Right lobe of liver (tissue), 6 donors: Measurements from ENCODE around the gene KCNAB1. TPM values are rescaled to one million over a fixed set of nuclear protein-coding genes. Genes with fewer than 3 reads are reported as not detected.
A peak's percentile ranks its signal among the peaks of the same experiment; 100 is the strongest.

Experiments used
- ATAC-seq, 4 donors: fragments of 200-7000 bp; cut with Tn5 transposase; one replicate each; pipeline ENCODE4 v1.9.1; 2020; ENCODE audit warnings: mild to moderate bottlenecking in 4 of 4, moderate library complexity in 4 of 4
- DNase-seq, 3 donors: peaks; one replicate each; pipeline ENCODE4 v3.0.0-alpha.2; 2020
- H3K27ac ChIP-seq, 3 donors: fragments of 200-600 bp; one replicate each; pipeline ENCODE4 v1.8.0; 2022
- H3K27me3 ChIP-seq, 2 donors: fragments of 200-600 bp; one replicate each; pipeline ENCODE4 v1.8.0; 2022
- H3K36me3 ChIP-seq, 4 donors: fragments of 200-600 bp; sonication (generic) in 1 of 4; one replicate each; pipeline versions ENCODE4 v1.5.1 to v1.8.0; 2017 to 2022; ENCODE audit warnings: control low read depth in 1 of 4
- H3K4me1 ChIP-seq, 4 donors: fragments of 200-600 bp; sonication (generic) in 1 of 4; one replicate each; pipeline versions ENCODE4 v1.5.1 to v1.8.0; 2017 to 2022; ENCODE audit warnings: control low read depth in 1 of 4
- H3K4me3 ChIP-seq, 3 donors: fragments of 200-600 bp; one replicate each; pipeline ENCODE4 v1.8.0; 2022
- H3K9me3 ChIP-seq, 4 donors: fragments of 200-600 bp; sonication (generic) in 1 of 4; one replicate each; pipeline versions ENCODE4 v1.5.1 to v1.8.0; 2017 to 2022; ENCODE audit warnings: control low read depth in 1 of 4
- POLR2A ChIP-seq: fragments of 450-650 bp; IDR thresholded peaks from one replicate; pipeline ENCODE4 v1.6.1; 2017; ENCODE audit warnings: antibody characterized with exemption, mild to moderate bottlenecking
- WGBS: methylation state at CpG from one replicate; pipeline ENCODE4 v1.1.6; 2018; ENCODE audit warnings: low coverage, low lambda C conversion rate; ENCODE audit not compliant: insufficient coverage; ENCODE audit errors: missing lambda C conversion rate; 5-methylcytosine and 5-hydroxymethylcytosine counted together
- intact Hi-C, 2 donors: fragments of 100-400 bp; cut with DNase I; formaldehyde crosslinking; loops; one replicate each; pipeline versions ENCODE4 v1.11.2 to v1.14.1; 2022
- total RNA-seq, 6 experiments: library from RNA; depleted of rRNA in 2 of 6; stranded (reverse); fragments of >200 nt in 2 of 6; fragmentation: NEBNext Ultra II Directional in 3 of 6; extraction: Animal tissue kit (Norgen Biotek cat#: 25700) in 3 of 6; gene quantifications; one replicate each; pipeline versions ENCODE4 v1.1.0 to v1.2.4, GENCODE V29; 2016 to 2023
- TF ChIP-seq, protein P1 (sequence below), 4 donors: fragments of 200-600 bp in 3 of 4; fragments of 450-650 bp in 1 of 4; IDR thresholded peaks; one replicate each; pipeline versions ENCODE4 v1.5.1 to v1.8.0; 2016 to 2022; ENCODE audit warnings: antibody characterized with exemption in 4 of 4, mild to moderate bottlenecking in 2 of 4
- donor health status: DM: no; HTN: yes; CAD: no.
- donor health status: DM: no; HTN: no; CAD: no.
- donor health status: DM: no; HTN: no; CAD: no.
- donor health status: DM: no; HTN: yes; CAD: no.
- donor health status: DM: no; HTN: yes; CAD: no.

The KCNAB1 gene
- total RNA-seq, 6 experiments from 2014 or later, result 0.15 to 1.8 (median 0.64) TPM; not detected in 2

DNA sequence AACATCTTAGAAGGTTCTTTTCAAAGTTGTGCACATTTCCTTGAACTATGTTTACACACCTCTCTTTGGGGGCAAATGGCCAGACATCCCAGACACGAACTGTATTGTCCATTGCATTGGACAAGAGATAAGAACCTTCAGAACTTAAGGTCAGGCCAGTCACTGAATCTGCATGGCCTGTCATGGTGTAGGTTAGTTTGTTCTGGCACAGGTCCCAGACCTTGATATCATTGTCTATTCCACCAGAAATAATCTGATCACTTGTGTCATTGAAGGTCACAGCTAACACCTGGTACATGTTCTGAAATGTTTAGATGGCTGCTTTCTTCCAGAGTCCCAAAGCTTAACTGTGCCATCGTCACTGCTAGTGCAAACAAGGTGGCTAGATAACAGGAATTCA is 55.7 kb downstream of the KCNAB1 start:
- DNase-seq (no peak), ATAC-seq (peak; percentile 35 to 83 (median 54))
- Histone ChIP-seq H3K4me3 (no peak overlapping the region), H3K9me3 (no peaks in the 10 kb centered on the region), H3K36me3 (no peaks in the 10 kb centered on the region), H3K4me1 (no peaks in the 10 kb centered on the region), H3K27me3 (no peaks in the 10 kb centered on the region), H3K27ac (no peak overlapping the region)
- no peak for TF ChIP-seq POLR2A
- TF ChIP-seq, protein P1, sequence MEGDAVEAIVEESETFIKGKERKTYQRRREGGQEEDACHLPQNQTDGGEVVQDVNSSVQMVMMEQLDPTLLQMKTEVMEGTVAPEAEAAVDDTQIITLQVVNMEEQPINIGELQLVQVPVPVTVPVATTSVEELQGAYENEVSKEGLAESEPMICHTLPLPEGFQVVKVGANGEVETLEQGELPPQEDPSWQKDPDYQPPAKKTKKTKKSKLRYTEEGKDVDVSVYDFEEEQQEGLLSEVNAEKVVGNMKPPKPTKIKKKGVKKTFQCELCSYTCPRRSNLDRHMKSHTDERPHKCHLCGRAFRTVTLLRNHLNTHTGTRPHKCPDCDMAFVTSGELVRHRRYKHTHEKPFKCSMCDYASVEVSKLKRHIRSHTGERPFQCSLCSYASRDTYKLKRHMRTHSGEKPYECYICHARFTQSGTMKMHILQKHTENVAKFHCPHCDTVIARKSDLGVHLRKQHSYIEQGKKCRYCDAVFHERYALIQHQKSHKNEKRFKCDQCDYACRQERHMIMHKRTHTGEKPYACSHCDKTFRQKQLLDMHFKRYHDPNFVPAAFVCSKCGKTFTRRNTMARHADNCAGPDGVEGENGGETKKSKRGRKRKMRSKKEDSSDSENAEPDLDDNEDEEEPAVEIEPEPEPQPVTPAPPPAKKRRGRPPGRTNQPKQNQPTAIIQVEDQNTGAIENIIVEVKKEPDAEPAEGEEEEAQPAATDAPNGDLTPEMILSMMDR (IDR thresholded peaks at IDR 0.05), result no peak
- intact Hi-C loops, result no loop called here
- 28% methylated on average over 2 of the region's 2 CpGs for WGBS

DNA sequence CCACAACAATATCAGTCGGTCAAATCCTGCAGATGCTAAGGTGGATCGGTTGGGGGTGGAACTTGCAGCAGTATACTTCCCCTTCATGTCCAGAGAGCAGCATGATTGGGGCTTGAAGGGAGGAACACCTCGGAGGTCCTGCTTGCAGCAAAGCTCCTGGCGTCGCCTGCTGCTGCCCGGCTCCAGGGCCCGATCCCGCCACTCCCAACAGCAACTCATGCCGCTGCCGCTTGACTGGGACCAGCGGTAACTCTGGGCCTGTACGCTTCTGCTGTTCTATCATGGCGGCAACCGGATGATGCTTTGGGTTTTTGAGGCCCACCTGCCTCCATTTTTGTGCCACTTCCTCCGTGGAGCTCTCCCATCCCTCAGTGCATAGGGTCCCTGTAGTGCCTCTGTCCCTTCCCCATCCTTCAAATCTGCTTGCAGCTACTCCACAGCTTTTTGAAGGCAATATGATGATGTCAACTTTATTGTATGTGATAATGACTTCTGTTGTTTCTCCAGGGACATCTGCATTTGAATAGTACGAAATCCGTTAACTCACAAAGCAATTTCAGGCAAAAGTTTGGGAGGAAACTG is 56.3 kb downstream of the KCNAB1 start:
- intact Hi-C loops, result no loop called here
- DNase-seq, result no peak
- Histone ChIP-seq H3K27ac (no peak overlapping the region), H3K4me1 (no peaks in the 10 kb centered on the region), H3K36me3 (no peaks in the 10 kb centered on the region), H3K4me3 (no peak overlapping the region), H3K9me3 (no peaks in the 10 kb centered on the region), H3K27me3 (no peaks in the 10 kb centered on the region)
- TF ChIP-seq, protein P1 (IDR thresholded peaks at IDR 0.05), result no peak
- TF ChIP-seq POLR2A, result no peak
- no peak for ATAC-seq
- WGBS, result 86% methylated on average over 4 of the region's 17 CpGs

DNA sequence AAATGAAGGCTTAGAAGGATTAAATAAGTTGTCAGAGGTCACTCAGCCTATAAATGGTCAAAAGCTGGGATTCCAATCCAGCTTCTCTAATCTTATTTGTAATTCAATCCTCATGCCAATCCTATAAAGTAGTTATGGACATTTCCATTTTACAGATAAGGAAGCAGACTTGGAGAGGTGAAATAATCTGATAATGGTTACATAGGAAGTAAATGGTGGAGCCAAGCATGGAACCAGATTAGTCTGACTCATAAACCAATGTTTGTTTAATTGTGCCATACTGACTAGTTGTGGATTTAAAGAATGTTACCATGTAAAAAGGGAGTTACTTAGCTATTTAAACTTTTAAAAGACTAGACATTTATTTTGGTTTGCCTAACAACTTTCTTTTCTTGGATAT is 59.7 kb downstream of the KCNAB1 start:
- no peak for TF ChIP-seq POLR2A
- TF ChIP-seq, protein P1 (IDR thresholded peaks at IDR 0.05), result no peak
- no peaks in the 10 kb centered on the region for H3K27me3 ChIP-seq
- H3K4me1 ChIP-seq, result no peaks in the 10 kb centered on the region
- DNase-seq (no peak), ATAC-seq (no peak)
- no peaks in the 10 kb centered on the region for H3K9me3 ChIP-seq
- H3K4me3 ChIP-seq, result no peak overlapping the region
- intact Hi-C loops, result no loop called here
- no peaks in the 10 kb centered on the region for H3K36me3 ChIP-seq
- H3K27ac ChIP-seq, result no peak overlapping the region

DNA sequence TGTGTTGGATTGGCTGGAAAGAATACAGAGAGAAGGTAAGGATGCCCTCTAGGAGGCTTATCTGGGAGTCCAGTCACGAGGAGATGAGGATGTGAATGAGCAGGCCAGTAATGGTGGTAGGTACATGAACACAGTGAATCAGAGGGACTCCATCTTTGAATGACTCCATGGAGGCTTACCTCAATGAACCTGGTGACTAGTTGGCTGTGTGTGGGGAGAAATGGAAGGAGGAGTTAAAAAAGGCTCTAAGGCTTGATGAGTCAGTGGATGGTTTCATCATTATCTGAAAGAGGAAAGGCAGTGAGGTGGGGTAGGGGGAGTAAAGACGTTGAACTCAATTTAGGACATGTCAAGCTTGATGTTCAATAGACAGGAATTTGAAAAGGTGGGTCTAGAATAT is 61.1 kb downstream of the KCNAB1 start:
- Histone ChIP-seq H3K36me3 (no peaks in the 10 kb centered on the region), H3K27ac (no peak overlapping the region), H3K9me3 (no peaks in the 10 kb centered on the region), H3K4me3 (no peak overlapping the region), H3K27me3 (no peaks in the 10 kb centered on the region), H3K4me1 (no peaks in the 10 kb centered on the region)
- intact Hi-C loops, result no loop called here
- 51% methylated on average over 2 of the region's 2 CpGs for WGBS
- ATAC-seq (no peak), DNase-seq (no peak)
- no peak for TF ChIP-seq POLR2A
- TF ChIP-seq, protein P1 (IDR thresholded peaks at IDR 0.05), result no peak

DNA sequence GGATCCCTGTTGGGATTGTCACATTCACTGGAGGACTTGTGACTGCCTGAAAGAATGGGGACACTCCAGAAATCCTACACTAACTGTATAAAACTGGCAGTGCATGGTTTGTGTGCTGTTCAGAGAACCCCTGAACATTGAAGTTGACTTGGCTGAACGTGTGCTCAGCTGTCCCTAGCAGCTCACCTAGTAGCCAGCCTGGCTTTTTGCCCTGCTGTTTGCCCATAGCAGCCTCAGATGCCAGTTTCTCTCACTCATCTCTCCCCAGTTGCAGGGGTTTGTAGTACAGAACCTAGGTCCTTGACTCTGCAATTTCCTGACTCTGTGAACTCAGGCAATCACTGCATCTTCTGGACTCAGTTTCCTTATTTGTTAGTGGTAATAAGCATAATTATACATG is 63.0 kb downstream of the KCNAB1 start:
- intact Hi-C loops, result no loop called here
- Histone ChIP-seq H3K4me1 (no peaks in the 10 kb centered on the region), H3K9me3 (no peaks in the 10 kb centered on the region), H3K27ac (no peak overlapping the region), H3K36me3 (no peaks in the 10 kb centered on the region), H3K4me3 (no peak overlapping the region), H3K27me3 (no peaks in the 10 kb centered on the region)
- whole genome bisulfite sequencing, result 33% methylated on average over 1 of the region's 1 CpG
- no peak for DNase-seq
- TF ChIP-seq, protein P1 (IDR thresholded peaks at IDR 0.05), result no peak
- TF ChIP-seq POLR2A, result no peak
- no peak for ATAC-seq
